ENCODE results near the gene C2CD5. TPM values are rescaled to one million over a fixed set of nuclear protein-coding genes. Genes with fewer than 3 reads are reported as not detected.

C2CD5 gene
- polyA plus RNA-seq, 1 donor from 2014 or later, result 171 TPM

DNA sequence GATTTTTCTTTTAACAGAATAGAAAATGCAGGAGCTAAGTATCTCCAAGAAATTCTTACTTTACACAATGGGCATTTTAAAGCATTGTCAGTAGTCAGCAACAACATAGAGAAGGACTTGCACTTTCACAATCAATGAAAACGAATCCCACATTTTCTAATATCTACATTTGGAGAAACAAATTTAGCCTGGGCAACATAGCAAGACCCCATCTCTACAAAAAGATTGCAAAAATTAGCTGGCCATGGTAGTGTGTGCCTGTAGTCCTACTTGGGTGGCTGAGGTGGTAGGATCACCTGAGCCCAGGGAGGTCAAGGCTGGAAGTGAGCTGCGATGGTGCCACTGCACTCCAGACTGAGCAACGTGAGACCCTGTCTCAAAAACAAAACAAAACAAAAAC is 30.6 kb upstream of the C2CD5 start:
- no peaks in the 10 kb centered on the region for H3K36me3 ChIP-seq (ENCODE audit: insufficient read depth, low read length)
- H2AFZ ChIP-seq (ENCODE audit: low read depth, low read length), result no peak overlapping the region
- no peaks in the 10 kb centered on the region for H3K9me3 ChIP-seq (ENCODE audit: low read length)
- H3F3A ChIP-seq (ENCODE audit: insufficient read depth, low read length, poor library complexity, severe bottlenecking), result no peaks in the 10 kb centered on the region
- H3K4me3 ChIP-seq (ENCODE audit: low read length), result no peak overlapping the region
- H3K4me2 ChIP-seq (ENCODE audit: low read length), result no peak overlapping the region
- H3K27ac ChIP-seq (ENCODE audit: low read length), result no peak overlapping the region
- no peaks in the 10 kb centered on the region for H3K9me2 ChIP-seq (ENCODE audit: insufficient read depth, low read length)
- TF ChIP-seq TAF1 (IDR thresholded peaks at IDR 0.05; ENCODE audit: low read depth) (no peak), SMC3 (conservative IDR thresholded peaks at IDR 0.05; ENCODE audit: poor library complexity) (no peak), EZH2 (IDR thresholded peaks at IDR 0.05; ENCODE audit: borderline replicate concordance, insufficient read depth, low read length, poor library complexity, severe bottlenecking) (no peak), MXI1 (conservative IDR thresholded peaks at IDR 0.05; ENCODE audit: poor library complexity, severe bottlenecking) (no peak), POLR2AphosphoS5 (IDR thresholded peaks at IDR 0.05) (no peak), EP300 (conservative IDR thresholded peaks at IDR 0.05; ENCODE audit: poor library complexity, severe bottlenecking) (no peak), RAD21 (conservative IDR thresholded peaks at IDR 0.05) (no peak)
- TF ChIP-seq, protein P1, sequence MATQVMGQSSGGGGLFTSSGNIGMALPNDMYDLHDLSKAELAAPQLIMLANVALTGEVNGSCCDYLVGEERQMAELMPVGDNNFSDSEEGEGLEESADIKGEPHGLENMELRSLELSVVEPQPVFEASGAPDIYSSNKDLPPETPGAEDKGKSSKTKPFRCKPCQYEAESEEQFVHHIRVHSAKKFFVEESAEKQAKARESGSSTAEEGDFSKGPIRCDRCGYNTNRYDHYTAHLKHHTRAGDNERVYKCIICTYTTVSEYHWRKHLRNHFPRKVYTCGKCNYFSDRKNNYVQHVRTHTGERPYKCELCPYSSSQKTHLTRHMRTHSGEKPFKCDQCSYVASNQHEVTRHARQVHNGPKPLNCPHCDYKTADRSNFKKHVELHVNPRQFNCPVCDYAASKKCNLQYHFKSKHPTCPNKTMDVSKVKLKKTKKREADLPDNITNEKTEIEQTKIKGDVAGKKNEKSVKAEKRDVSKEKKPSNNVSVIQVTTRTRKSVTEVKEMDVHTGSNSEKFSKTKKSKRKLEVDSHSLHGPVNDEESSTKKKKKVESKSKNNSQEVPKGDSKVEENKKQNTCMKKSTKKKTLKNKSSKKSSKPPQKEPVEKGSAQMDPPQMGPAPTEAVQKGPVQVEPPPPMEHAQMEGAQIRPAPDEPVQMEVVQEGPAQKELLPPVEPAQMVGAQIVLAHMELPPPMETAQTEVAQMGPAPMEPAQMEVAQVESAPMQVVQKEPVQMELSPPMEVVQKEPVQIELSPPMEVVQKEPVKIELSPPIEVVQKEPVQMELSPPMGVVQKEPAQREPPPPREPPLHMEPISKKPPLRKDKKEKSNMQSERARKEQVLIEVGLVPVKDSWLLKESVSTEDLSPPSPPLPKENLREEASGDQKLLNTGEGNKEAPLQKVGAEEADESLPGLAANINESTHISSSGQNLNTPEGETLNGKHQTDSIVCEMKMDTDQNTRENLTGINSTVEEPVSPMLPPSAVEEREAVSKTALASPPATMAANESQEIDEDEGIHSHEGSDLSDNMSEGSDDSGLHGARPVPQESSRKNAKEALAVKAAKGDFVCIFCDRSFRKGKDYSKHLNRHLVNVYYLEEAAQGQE (IDR thresholded peaks at IDR 0.05; ENCODE audit: borderline replicate concordance), result no peak
- TF ChIP-seq, protein P2, sequence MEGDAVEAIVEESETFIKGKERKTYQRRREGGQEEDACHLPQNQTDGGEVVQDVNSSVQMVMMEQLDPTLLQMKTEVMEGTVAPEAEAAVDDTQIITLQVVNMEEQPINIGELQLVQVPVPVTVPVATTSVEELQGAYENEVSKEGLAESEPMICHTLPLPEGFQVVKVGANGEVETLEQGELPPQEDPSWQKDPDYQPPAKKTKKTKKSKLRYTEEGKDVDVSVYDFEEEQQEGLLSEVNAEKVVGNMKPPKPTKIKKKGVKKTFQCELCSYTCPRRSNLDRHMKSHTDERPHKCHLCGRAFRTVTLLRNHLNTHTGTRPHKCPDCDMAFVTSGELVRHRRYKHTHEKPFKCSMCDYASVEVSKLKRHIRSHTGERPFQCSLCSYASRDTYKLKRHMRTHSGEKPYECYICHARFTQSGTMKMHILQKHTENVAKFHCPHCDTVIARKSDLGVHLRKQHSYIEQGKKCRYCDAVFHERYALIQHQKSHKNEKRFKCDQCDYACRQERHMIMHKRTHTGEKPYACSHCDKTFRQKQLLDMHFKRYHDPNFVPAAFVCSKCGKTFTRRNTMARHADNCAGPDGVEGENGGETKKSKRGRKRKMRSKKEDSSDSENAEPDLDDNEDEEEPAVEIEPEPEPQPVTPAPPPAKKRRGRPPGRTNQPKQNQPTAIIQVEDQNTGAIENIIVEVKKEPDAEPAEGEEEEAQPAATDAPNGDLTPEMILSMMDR (IDR thresholded peaks at IDR 0.05; ENCODE audit: poor library complexity, severe bottlenecking), result no peak
- no peaks in the 10 kb centered on the region for H4K20me1 ChIP-seq (ENCODE audit: insufficient read depth)
- no peaks in the 10 kb centered on the region for H3K27me3 ChIP-seq (ENCODE audit: insufficient read depth, low read depth, low read length)
- H3K9ac ChIP-seq (ENCODE audit: low read length), result no peak overlapping the region
- no peaks in the 10 kb centered on the region for H3K79me2 ChIP-seq (replicated peaks; ENCODE audit: insufficient read depth, low read length)

DNA sequence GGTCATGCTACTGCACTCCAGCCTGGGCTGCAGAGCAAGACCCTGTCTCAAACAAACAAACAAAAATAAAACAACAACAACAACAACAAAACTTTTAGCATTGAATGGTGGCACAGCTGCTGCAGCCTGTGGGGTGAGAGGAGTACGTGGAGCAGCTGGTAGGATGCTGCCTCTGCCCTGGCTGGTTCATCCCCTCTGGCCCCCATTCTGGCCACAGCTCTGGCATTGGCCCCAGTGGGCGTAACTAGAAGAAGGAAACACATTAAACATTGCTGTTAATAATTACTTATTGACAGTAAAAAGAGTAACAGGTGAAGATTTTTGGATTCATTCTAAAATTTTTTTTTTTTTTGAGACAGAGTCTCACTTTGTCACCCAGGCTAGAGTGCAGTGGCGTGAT is 28.8 kb upstream of the C2CD5 start:
- Histone ChIP-seq H3K36me3 (ENCODE audit: insufficient read depth, low read length) (no peaks in the 10 kb centered on the region), H3K79me2 (replicated peaks; ENCODE audit: insufficient read depth, low read length) (no peaks in the 10 kb centered on the region), H3K27ac (ENCODE audit: low read length) (no peak overlapping the region), H3K9ac (ENCODE audit: low read length) (no peak overlapping the region), H3K27me3 (ENCODE audit: insufficient read depth, low read depth, low read length) (no peaks in the 10 kb centered on the region), H4K20me1 (ENCODE audit: insufficient read depth) (no peaks in the 10 kb centered on the region), H3K4me2 (ENCODE audit: low read length) (no peak overlapping the region), H3F3A (ENCODE audit: insufficient read depth, low read length, poor library complexity, severe bottlenecking) (no peaks in the 10 kb centered on the region), H3K9me3 (ENCODE audit: low read length) (no peaks in the 10 kb centered on the region), H2AFZ (ENCODE audit: low read depth, low read length) (no peak overlapping the region), H3K4me3 (ENCODE audit: low read length) (no peak overlapping the region), H3K9me2 (ENCODE audit: insufficient read depth, low read length) (no peaks in the 10 kb centered on the region)
- TF ChIP-seq, protein P1 (IDR thresholded peaks at IDR 0.05; ENCODE audit: borderline replicate concordance), result no peak
- TF ChIP-seq POLR2AphosphoS5 (IDR thresholded peaks at IDR 0.05), result no peak
- TF ChIP-seq MXI1 (conservative IDR thresholded peaks at IDR 0.05; ENCODE audit: poor library complexity, severe bottlenecking), result no peak
- TF ChIP-seq RAD21 (conservative IDR thresholded peaks at IDR 0.05), result no peak
- TF ChIP-seq, protein P2 (IDR thresholded peaks at IDR 0.05; ENCODE audit: poor library complexity, severe bottlenecking), result no peak
- no peak for TF ChIP-seq TAF1 (IDR thresholded peaks at IDR 0.05; ENCODE audit: low read depth)
- TF ChIP-seq SMC3 (conservative IDR thresholded peaks at IDR 0.05; ENCODE audit: poor library complexity), result no peak
- TF ChIP-seq EP300 (conservative IDR thresholded peaks at IDR 0.05; ENCODE audit: poor library complexity, severe bottlenecking), result no peak
- TF ChIP-seq EZH2 (IDR thresholded peaks at IDR 0.05; ENCODE audit: borderline replicate concordance, insufficient read depth, low read length, poor library complexity, severe bottlenecking), result no peak

Data from neural cell (in vitro differentiated cells).